GM20000 (cell line): Measurements from ENCODE around the gene PHC3.

Source experiments
- DNase-seq: peaks from one replicate; pipeline ENCODE4 v3.0.0; 2012; ENCODE audit warnings: low spot score
- CTCF ChIP-seq: IDR thresholded peaks from 2 replicates; pipeline ENCODE4 v1.5.1; 2012; ENCODE audit warnings: mild to moderate bottlenecking, control low read depth; ENCODE audit errors: extremely low read depth, missing control alignments

PHC3 gene

GRCh38 chr3:170107941-170108340 is 73.6 kb downstream of the PHC3 start:
- no peak for DNase-seq
- no peak for TF ChIP-seq CTCF

GRCh38 chr3:170102431-170102830 is 79.1 kb downstream of the PHC3 start:
- DNase-seq, result no peak
- TF ChIP-seq CTCF, result no peak

- no peak for TF ChIP-seq CTCF
- DNase-seq, result no peak
Measured at GRCh38 chr3:170100944-170101343, 80.6 kb downstream of the PHC3 start.

GRCh38 chr3:170098753-170099152 is 82.8 kb downstream of the PHC3 start:
- no peak for TF ChIP-seq CTCF
- DNase-seq, result no peak

DNA sequence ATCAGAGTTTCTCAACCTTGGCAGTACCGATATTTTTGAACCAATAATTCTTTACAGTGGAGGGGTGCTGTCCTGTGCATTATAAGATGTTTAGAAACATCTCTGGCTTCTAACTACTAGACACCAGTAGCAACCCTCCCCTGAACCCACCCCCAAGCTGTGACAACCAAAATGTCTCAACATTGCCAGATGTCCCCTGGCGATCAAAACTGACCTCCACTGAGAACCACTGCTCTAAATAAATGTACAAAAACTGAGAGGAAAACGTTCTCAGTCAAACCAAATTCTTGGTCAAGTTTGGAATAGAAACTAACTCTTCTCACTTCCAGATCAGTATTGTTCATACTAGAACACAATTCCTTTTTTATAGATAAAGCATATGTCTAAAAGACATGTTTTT is 85.2 kb downstream of the PHC3 start:
- TF ChIP-seq CTCF, result no peak
- DNase-seq, result no peak

- no peak for TF ChIP-seq CTCF
- DNase-seq, result no peak
Measured at GRCh38 chr3:170095771-170096170, 85.8 kb downstream of the PHC3 start.

GRCh38 chr3:170092907-170093306 is 88.6 kb downstream of the PHC3 start:
- no peak for DNase-seq
- no peak for TF ChIP-seq CTCF
